Measurements from ENCODE around the gene TBX5. TPM values are rescaled to one million over a fixed set of nuclear protein-coding genes. Genes with fewer than 3 reads are reported as not detected.
A peak's percentile ranks its signal among the peaks of the same experiment; 100 is the strongest.

TBX5 gene
- total and polyA plus RNA-seq, 2 experiments from 2014 or later = 0.21 TPM; not detected in 1

- no peak overlapping the region for H3K4me2 ChIP-seq
- Mint-ChIP-seq H3K4me1 (peaks cover 8% of the 10 kb centered on the region; the same call in 2 of the 3 replicates), H3K36me3 (ENCODE audit: low read depth) (0 out of 3 replicates have a peak, but pooled peaks cover 2% of the 10 kb centered on the region), H3K9me3 (peaks cover 7% of the 10 kb centered on the region; the same call in 2 of the 3 replicates), H3K27me3 (ENCODE audit: insufficient read depth, low read depth, poor library complexity) (peaks cover 6% of the 10 kb centered on the region), H3K4me3 (no peak overlapping the region), H3K27ac (no peak overlapping the region)
- DNase-seq (ENCODE audit: low spot score) (no peak), ATAC-seq (no peak)
- TF ChIP-seq ZNF462 (CRISPR knock-in tag; IDR thresholded peaks at IDR 0.05) (no peak), EZH2phosphoT487 (IDR thresholded peaks at IDR 0.05; ENCODE audit: unreplicated experiment) (no peak), ETS1 (IDR thresholded peaks at IDR 0.05) (no peak), NANOG (IDR thresholded peaks at IDR 0.05; ENCODE audit: borderline replicate concordance) (no peak), EZH2 (IDR thresholded peaks at IDR 0.05; ENCODE audit: low read depth, unreplicated experiment) (no peak), ZNF114 (CRISPR knock-in tag; IDR thresholded peaks at IDR 0.05) (no peak), CTCF (conservative IDR thresholded peaks at IDR 0.05; ENCODE audit: low read depth in 2 of 2) (no peak), POLR2AphosphoS5 (IDR thresholded peaks at IDR 0.05; ENCODE audit: low read depth) (no peak), ZNF331 (CRISPR knock-in tag; IDR thresholded peaks at IDR 0.05; ENCODE audit: low read depth) (no peak), JUNB (IDR thresholded peaks at IDR 0.05; ENCODE audit: unreplicated experiment) (no peak), REST (IDR thresholded peaks at IDR 0.05; ENCODE audit: unreplicated experiment) (no peak)
- no peaks in the 10 kb centered on the region for H3K36me3 ChIP-seq (ENCODE audit: insufficient read depth)
- H4K20me1 ChIP-seq (replicated peaks; ENCODE audit: insufficient read depth) = no peaks in the 10 kb centered on the region
- peaks cover 18% of the 10 kb centered on the region for H3K9me2 ChIP-seq (ENCODE audit: insufficient read depth)
- no peak overlapping the region for H3K4me3 ChIP-seq
- no peak overlapping the region for H3K27ac ChIP-seq (ENCODE audit: low read depth)
- no peaks in the 10 kb centered on the region for H3F3A ChIP-seq (replicated peaks; ENCODE audit: low read depth)
- peaks cover 7% of the 10 kb centered on the region; the same call in 1 of the 2 replicates for H3K4me1 ChIP-seq (ENCODE audit: insufficient read depth)
- H3K27me3 ChIP-seq (ENCODE audit: insufficient read depth) = no peaks in the 10 kb centered on the region
- H3K79me2 ChIP-seq (replicated peaks; ENCODE audit: insufficient read depth) = no peaks in the 10 kb centered on the region
- 0 out of 2 replicates have a peak overlapping the region, but pooled peaks have one; percentile 14 for H2AFZ ChIP-seq
Observed at GRCh38 chr12:114342656-114343055, 63.3 kb downstream of the TBX5 start.
